Inflammatory macrophage treated with lipopolysaccharide for 4 hours (primary cell): Measurements from ENCODE around the gene GREB1L.

ENCODE experiments used
- DNase-seq: peaks from one replicate; pipeline ENCODE4 v3.0.0-alpha.2; 2020

GREB1L gene

DNA sequence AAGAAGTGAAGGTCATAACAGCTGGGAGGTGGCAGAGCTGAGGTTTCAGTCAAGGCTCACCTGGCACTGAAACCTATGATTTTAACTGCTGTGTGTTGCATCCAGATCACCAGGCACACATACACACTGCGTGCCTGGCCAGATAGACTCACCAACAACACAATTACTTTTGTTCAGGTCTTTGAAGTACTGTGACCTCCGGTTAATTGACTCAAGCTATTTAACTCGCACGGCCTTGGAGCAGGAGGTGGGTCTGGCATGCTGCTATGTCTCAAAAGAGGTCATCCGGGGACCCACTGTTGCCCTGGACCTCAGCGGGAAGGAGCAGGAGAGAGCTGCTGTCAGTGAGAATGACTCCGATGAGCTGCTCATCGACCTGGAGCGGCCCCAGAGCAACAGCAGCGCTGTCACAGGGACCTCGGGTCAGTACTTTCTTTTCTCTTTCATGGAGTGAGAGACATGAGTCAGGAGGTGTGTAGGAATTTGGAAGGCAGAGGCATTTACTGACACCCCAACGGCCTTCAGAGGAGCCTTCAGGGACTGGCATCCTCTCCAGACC, 254.3 kb downstream of the GREB1L start:
- no peak for DNase-seq

DNA sequence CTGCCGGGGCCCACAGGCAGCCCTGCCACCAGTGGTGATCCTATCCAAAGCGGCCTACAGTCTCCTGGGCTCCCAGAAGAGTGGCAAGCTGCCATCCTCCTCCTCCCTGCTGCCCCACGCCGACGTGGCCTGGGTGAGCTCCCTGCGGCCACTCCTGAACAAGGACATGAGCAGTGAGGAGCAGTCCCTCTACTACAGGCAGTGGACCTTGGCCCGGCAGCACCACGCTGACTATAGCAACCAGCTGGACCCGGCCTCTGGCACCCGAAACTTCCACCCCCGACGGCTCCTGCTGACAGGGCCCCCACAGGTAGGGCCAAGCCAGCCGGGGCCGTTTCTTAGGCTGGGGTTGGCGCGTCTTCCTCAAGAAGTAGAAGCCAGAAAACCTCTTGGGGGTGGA, 258.0 kb downstream of the GREB1L start:
- no peak for DNase-seq

DNA sequence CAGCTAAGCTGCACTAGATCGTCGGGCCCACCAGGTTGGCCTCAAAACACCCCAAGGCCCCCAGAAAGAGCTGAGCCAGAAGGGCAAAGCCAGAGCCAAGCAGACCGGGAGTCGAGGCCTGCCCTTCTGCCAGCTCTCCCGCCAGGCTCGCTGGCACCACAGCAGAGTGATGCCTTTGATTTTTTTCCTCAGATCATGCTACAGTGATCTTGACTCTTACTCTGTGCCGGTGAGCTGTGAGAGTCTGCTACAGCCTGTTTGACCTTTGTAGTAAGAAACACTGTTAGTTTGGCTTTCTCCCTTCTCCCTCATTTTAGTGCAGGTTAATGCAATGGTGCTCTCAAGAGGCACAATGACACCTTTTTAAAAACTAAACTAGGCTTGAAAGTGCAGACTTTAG, 260.6 kb downstream of the GREB1L start:
- DNase-seq: no peak

DNA sequence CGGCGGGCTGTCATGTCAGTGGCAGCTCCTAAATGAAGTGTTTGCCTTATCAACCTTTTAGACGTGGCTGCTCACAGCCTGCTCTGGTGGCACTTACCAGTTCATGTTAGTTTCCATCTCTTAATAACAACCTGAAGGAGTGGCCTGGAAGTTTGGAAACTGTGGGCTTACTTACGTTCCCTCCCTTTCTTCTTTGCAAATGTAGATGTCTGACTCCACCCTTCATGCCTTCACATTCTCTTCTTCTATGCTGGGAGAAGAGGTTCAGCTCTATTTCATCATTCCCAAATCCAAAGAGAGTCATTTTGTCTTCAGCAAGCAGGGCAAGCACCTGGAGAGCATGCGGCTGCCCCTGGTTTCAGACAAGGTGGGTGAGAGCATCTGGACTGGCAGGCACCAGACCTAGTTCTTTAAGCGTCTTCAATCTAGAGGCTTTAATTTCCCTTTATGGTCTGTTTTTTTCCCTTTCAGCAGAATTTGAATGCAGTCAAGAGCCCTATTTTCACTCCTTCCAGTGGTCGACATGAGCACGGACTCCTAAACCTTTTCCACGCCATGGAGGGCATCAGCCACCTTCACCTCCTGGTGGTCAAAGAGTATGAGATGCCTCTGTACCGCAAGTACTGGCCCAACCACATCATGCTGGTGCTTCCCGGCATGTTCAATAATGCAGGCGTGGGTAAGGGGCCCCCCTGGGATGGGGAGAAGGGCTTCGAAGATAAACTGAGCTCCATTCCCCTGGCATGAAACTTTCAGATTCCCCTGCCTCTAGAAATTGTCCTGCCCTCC, 266.1 kb downstream of the GREB1L start:
- DNase-seq: no peak

DNA sequence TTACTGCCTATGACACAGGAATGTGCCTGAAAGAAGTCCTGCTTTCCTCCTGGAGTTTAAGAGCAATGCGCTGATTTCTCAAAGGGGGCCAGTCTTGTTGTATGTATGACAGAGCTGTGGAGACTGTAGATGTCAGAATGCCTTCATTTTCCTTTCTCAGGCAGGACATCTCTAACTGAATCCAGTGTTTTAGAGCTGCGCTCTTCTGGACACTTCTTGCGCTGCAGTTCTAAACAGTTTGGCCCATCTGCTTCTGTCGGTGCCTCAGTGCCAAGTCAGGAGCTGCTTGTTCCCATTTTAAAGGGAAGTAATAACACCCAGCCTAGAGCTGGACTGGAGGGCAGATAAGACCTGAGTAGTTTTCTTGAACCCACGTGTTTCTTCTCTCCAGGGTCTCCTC, 267.0 kb downstream of the GREB1L start:
- no peak for DNase-seq

DNA sequence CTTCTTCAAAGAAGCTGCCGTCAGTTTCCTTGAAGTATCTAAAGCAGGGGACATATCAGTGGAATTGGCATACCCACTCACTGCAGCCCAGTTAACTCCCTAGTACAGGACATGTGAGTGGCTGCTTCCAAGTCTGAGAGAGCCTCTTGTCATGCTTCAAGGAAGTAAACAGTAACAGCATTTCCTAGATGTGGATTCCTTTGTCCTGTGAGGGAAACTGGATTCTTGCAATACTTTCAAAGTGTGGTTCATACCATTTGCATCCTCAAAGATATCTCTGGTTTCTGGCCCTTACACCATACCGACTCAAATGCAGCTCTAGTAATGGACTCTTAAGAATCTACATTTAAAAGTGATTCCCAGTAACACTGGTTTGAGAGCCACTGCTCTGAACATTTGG, 271.3 kb downstream of the GREB1L start:
- no peak for DNase-seq

DNA sequence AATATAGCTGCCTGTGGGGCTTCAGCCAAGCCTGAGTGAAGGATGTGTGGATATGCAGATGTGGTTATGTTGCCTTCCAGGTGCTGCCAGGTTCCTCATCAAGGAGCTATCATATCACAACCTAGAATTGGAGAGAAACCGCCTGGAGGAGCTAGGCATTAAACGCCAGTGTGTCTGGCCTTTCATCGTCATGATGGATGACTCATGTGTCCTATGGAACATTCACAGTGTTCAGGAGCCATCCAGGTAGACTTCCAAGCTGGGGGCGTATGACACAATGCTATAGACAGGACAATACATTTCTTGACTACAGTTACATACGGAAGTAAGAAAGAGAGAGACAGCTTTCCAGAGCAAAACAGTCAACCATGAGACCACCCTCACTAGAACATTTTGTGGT, 271.7 kb downstream of the GREB1L start:
- no peak for DNase-seq

DNA sequence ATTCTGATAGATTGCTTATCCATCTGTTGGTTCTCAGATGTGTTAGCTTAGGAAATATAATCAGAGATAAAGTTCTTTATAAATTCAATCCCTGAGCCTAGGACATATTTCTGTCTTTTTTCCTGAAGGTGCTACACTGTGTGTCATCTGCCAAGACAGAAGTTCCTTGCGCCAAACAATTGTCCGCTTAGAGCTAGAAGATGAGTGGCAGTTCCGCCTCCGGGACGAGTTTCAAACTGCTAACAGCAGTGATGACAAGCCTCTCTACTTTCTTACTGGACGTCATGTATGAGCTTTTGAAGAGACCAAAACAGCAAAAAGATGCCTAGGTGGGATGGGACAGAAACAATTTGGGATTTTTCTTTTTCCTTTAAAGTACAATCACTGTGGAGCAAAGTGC, 280.5 kb downstream of the GREB1L start:
- no peak for DNase-seq

DNA sequence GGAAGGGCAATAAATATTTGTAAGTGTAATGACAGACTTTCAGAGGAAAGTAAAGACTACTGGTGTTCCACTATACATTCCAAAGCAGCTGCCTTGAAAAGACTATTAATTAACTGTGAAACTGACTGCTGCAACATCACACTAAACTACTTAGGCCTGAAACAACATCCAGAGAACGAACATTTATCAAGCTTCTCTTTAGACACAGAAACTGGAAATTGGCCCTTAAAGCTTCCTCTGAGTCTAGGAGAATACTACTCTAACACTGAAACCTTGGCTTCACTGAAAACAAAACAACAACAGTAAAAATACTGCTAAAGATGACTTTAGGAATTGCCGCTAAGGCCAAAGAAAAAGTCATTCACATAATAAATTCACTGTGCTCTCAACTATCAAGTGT, 283.9 kb downstream of the GREB1L start:
- DNase-seq: no peak

DNA sequence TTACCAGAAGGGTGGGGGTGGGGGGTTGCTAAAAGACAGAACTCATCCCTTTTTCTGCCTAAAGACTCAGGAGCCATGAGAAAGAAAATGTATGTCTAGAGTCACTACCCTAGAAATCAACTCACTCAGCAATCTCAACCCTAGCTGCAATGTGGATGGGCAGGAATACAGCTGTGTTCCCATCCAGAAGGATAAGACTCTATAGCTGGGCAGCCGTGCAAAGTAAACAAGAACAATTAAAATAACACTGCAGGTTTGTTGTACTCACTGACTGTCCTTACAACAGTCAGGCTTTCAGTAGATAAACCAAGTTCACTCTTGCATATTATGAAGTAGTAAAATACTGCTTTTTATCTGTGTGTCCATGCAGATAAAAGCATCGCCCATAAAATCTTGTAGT, 284.4 kb downstream of the GREB1L start:
- DNase-seq: no peak

DNA sequence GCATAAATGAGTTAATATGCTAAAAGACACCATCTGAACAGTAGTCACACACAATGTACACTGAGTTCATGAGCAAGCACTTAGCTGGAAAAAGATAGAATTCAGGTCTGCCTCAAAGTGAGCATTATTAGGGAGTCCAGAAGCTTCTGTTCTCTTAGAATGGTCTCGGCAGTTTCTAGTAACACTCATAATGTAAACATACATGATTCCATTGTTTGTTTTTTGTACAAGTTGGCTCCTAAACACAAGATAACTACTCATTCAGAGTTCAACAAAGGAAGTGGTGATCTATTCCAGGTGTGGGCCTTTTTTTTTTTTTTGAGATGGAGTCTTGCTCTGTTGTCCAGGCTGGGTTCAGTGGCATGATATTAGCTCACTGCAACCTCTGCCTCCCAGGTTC, 292.3 kb downstream of the GREB1L start:
- no peak for DNase-seq

DNA sequence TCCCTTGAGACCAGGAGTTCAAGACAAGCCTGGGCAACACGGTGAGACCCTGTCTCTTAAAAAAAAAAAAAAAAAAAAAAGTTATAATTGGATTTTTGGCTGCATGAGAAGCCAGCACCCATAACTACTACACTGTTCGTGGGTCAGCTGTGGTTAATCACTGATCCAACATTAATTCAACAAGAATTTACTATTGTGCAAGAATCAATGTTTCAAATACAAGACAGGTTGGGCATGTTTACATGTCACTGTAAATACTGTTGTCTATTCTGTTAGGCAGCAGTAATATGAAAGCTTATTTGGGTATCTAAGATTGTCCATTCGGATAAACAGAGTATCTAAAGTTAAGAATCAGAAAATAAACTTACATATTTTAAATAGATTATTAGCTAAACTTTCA, 296.2 kb downstream of the GREB1L start:
- no peak for DNase-seq

DNA sequence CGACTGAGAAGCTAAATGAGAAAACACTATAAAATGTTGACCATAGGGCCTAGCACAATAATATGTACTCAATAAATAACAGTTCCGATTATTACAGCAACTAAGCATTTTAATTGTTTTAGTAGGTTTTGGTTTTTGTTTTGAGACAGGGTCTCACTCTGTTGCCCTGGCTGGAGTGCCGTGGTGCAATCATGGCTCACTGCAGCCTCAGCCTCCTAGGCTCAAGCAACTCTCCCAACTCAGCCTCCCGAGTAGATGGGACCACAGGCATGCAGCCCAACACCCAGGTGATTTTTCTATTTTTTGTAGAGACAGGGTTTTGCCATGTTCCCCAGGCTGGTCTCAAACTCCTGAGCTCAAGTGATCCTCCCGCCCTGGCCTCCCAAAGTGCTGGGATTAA, 304.4 kb downstream of the GREB1L start:
- no peak for DNase-seq

DNA sequence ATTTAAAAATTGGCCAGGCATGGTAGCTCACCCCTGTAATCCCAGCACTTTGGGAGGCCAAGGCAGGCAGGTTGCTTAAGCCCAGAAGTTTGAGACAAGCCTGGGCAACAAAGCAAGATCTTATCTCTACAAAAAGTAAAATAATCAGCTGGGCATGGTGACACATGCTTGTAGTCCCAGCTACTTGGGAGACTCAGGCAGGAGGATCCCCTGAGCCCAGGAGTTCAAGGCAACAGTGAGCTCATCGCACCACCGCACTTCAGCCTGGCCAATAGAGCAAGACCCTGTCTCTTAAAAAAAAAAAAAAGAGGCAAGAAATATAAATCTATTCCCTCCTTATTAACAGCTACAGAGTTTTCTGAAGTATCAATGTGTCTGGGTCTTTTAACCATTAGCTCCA, 306.6 kb downstream of the GREB1L start:
- DNase-seq: no peak

DNA sequence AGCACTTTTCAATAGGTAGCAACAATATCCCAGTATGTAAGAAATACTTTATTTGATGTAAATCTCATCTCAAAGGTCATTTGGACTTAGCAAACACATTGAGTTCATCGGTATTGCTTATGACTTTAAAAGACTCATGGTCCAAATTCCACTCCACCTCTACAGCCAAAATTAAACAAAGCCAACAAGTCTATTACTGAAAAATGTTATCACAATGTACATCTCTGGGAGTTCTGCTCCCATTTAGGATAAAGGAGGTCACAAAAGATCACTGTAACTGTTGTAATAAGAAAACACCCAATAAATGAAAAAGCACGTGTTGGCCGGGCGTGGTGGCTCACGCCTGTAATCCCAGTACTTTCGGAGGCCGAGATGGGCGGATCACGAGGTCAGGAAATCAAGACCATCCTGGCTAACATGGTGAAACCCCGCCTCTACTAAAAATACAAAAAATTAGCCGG, 308.5 kb downstream of the GREB1L start:
- no peak for DNase-seq

DNA sequence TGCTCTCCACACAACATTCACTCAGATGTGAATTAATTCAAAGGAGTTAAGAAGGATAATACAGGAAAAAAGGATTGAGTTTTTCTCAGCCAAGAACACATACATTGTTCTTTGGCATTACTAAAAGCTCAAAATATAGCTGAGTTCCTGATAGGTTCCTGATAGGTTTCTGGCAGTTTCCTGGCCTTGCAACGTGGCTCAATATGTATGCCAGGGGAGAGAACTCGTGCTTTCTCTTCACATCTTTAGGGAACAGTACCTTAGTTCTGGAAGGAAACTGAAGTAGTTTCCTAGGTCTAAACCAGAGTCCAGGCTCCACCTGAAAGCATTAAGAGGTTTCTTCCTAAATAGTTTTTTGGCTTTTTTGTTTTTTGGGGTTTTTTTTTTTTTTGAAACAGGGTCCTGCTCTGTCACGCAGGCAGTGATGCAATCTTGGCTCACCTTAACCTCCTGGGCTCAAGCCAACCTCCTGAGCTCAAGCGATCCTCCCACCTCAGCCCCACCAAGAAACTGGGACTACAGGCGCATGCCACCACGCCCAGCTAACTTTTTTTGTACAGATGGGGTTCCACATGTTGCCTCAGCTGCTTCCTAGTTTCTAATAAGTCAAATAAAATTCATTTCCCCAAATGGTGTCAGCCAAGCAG, 315.7 kb downstream of the GREB1L start:
- DNase-seq: no peak

DNA sequence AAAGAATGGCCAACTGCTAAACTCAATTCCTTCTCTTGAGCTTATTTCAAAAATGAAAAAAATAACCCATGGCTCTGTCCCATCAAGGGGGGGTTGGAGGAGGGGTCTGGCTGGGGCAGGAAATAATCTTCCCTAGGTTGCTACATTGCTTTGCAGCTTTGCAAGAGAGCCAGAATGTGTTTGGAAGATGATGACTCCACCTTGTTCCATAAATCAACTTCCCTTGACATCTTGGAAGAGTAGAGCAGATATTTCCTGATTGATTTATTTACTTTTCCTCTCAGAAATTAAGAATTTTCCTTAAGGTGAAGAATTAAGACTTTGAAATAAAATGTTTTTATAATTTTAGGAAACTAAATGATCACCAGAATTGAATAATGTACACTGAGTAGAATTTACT, 317.2 kb downstream of the GREB1L start:
- DNase-seq: no peak

DNA sequence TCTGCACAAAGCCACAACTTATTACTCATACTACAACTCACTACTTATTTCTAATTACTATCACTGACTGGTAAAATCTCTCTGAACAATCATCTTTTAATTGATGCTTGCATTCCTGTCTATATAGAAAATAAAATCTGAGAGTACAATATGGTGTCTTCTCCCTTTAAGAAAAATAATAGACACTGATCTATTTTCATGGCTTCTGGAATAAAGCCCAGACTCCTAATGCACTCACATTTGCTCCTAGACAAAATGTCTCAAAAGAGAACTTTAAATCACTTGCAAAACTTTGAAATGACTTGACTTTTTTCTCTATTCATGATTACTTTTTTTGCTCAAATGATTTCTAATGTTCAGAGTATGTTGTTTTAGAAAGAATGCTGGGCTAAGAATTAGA, 329.7 kb downstream of the GREB1L start:
- no peak for DNase-seq
